ENCODE results near the gene MCC. TPM values are rescaled to one million over a fixed set of nuclear protein-coding genes. Genes with fewer than 3 reads are reported as not detected.

Gene MCC
- total and polyA plus RNA-seq, 2 experiments from 2014 or later: 3.4 to 8.8 TPM

GRCh38 chr5:113038136-113038535, 450.1 kb downstream of the MCC start:
- DNase-seq: no peak
- Histone ChIP-seq H3K4me2 (ENCODE audit: unreplicated experiment) (no peak overlapping the region), H3K9me3 (ENCODE audit: low read depth) (no peaks in the 10 kb centered on the region), H2AFZ (no peak overlapping the region), H4K20me1 (ENCODE audit: insufficient read depth) (no peaks in the 10 kb centered on the region), H3K79me2 (ENCODE audit: insufficient read depth) (no peaks in the 10 kb centered on the region), H3K27ac (no peak overlapping the region), H3K4me3 (no peak overlapping the region), H3K4me1 (ENCODE audit: insufficient read depth) (peaks cover 27% of the 10 kb centered on the region), H3F3A (ENCODE audit: insufficient read depth) (peaks cover 16% of the 10 kb centered on the region), H3K27me3 (replicated peaks; ENCODE audit: insufficient read depth) (no peaks in the 10 kb centered on the region), H3K36me3 (ENCODE audit: low read depth) (no peaks in the 10 kb centered on the region), H3K9me2 (ENCODE audit: insufficient read depth) (no peaks in the 10 kb centered on the region), H3K9ac (no peak overlapping the region)
- 100% methylated on average over 1 of the region's 1 CpG for WGBS, 2 experiments (ENCODE audit: low coverage in 1 of 2, low lambda C conversion rate in 2 of 2, missing lambda C conversion rate in 2 of 2)
- no peak for TF ChIP-seq EZH2 (IDR thresholded peaks at IDR 0.05; ENCODE audit: insufficient read depth, poor library complexity, severe bottlenecking)
- TF ChIP-seq EZH2phosphoT487 (IDR thresholded peaks at IDR 0.05; ENCODE audit: insufficient read depth, low read depth): no peak
- in situ Hi-C loops (cut with MboI): no loop called here

DNA sequence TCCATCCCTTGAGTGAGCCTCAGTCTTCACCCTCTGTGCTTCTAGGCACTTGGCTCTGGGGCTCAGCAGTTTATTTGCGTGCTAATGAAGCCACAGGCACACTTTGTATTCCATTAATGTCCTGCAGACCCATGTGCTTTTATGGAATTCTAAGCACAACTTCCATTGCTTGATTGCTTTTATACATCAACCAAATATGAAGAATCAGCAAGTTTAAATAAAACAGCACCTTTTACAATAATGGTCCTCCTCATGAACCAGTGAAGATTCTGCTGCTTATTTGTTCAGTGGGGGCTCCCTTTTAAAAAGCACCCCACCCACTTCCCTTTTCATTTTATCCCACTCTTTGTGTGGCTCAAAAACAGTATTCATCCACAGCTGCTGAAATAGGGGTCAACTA, 451.4 kb downstream of the MCC start:
- WGBS, 2 experiments (ENCODE audit: low coverage in 1 of 2, low lambda C conversion rate in 2 of 2, missing lambda C conversion rate in 2 of 2): 100% methylated on average over 1 of the region's 1 CpG

DNA sequence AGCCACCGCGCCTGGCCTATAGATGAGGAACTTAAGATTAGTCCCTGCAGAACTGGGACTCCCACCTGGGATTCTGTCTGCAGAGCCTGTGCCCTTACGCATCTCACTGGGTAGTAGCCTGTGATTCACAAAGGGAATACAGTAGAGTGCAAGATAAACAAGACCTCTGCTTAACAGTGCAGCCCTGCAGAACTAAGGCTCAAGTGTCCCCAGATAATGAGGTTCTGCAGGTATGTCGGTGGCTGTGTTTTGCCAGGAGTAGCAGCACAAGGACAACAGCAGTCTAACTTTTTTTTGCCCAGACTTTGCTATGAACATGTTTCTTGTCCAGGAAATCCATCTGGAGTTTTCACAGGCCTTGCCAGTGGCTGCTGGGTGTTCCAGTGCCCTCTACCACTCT, 451.9 kb downstream of the MCC start:
- Histone ChIP-seq H3K9me2 (ENCODE audit: insufficient read depth) (no peaks in the 10 kb centered on the region), H3K4me3 (no peak overlapping the region), H3K27ac (no peak overlapping the region), H3K36me3 (ENCODE audit: low read depth) (no peaks in the 10 kb centered on the region), H3K27me3 (replicated peaks; ENCODE audit: insufficient read depth) (no peaks in the 10 kb centered on the region), H4K20me1 (ENCODE audit: insufficient read depth) (no peaks in the 10 kb centered on the region), H3K4me1 (ENCODE audit: insufficient read depth) (peaks cover 26% of the 10 kb centered on the region), H3K9ac (no peak overlapping the region), H3F3A (ENCODE audit: insufficient read depth) (peaks cover 23% of the 10 kb centered on the region), H3K4me2 (ENCODE audit: unreplicated experiment) (no peak overlapping the region), H2AFZ (no peak overlapping the region), H3K79me2 (ENCODE audit: insufficient read depth) (no peaks in the 10 kb centered on the region), H3K9me3 (ENCODE audit: low read depth) (no peaks in the 10 kb centered on the region)
- in situ Hi-C loops (cut with MboI): no loop called here
- no peak for DNase-seq
- no peak for TF ChIP-seq EZH2phosphoT487 (IDR thresholded peaks at IDR 0.05; ENCODE audit: insufficient read depth, low read depth)
- TF ChIP-seq EZH2 (IDR thresholded peaks at IDR 0.05; ENCODE audit: insufficient read depth, poor library complexity, severe bottlenecking): no peak
- WGBS, 2 experiments (ENCODE audit: low coverage in 1 of 2, low lambda C conversion rate in 2 of 2, missing lambda C conversion rate in 2 of 2): 98 to 99% methylated on average over 4 of the region's 4 CpGs

More for the DNA sequence above, 451.4 kb downstream of the MCC start:
- TF ChIP-seq EZH2 (IDR thresholded peaks at IDR 0.05; ENCODE audit: insufficient read depth, poor library complexity, severe bottlenecking): no peak
- TF ChIP-seq EZH2phosphoT487 (IDR thresholded peaks at IDR 0.05; ENCODE audit: insufficient read depth, low read depth): no peak
- Histone ChIP-seq H3K79me2 (ENCODE audit: insufficient read depth) (no peaks in the 10 kb centered on the region), H3K4me2 (ENCODE audit: unreplicated experiment) (no peak overlapping the region), H3K9me2 (ENCODE audit: insufficient read depth) (no peaks in the 10 kb centered on the region), H3K9ac (no peak overlapping the region), H3K36me3 (ENCODE audit: low read depth) (no peaks in the 10 kb centered on the region), H2AFZ (no peak overlapping the region), H4K20me1 (ENCODE audit: insufficient read depth) (no peaks in the 10 kb centered on the region), H3K9me3 (ENCODE audit: low read depth) (no peaks in the 10 kb centered on the region), H3K4me3 (no peak overlapping the region), H3K27me3 (replicated peaks; ENCODE audit: insufficient read depth) (no peaks in the 10 kb centered on the region), H3K27ac (no peak overlapping the region), H3K4me1 (ENCODE audit: insufficient read depth) (peaks cover 26% of the 10 kb centered on the region), H3F3A (ENCODE audit: insufficient read depth) (peaks cover 23% of the 10 kb centered on the region)
- DNase-seq: no peak
- in situ Hi-C loops (cut with MboI): no loop called here

DNA sequence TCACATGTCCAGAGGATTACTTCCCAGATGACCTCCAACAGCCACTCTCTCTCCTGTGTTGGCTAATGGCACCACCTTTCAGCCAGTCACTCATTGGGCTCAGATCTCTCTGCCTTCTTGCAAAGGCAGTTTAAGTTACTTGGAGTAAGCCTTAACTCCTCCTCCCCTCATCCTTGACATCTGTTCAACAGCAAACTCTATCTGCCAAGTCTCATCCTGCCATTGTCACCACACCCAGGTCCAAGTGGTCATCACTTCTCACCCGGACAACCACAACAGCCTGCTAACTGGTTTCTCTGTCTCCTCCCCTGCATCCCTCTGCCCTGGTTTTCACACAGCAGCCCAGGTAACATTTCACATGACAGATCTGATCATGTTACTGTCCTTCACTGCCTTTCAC, 453.2 kb downstream of the MCC start:
- Histone ChIP-seq H3K36me3 (ENCODE audit: low read depth) (no peaks in the 10 kb centered on the region), H3K4me1 (ENCODE audit: insufficient read depth) (peaks cover 34% of the 10 kb centered on the region), H3F3A (ENCODE audit: insufficient read depth) (peaks cover 23% of the 10 kb centered on the region), H2AFZ (no peak overlapping the region), H3K4me3 (no peak overlapping the region), H3K27me3 (replicated peaks; ENCODE audit: insufficient read depth) (no peaks in the 10 kb centered on the region), H3K27ac (peak overlapping the region; percentile 46), H3K9me2 (ENCODE audit: insufficient read depth) (no peaks in the 10 kb centered on the region), H4K20me1 (ENCODE audit: insufficient read depth) (no peaks in the 10 kb centered on the region), H3K4me2 (ENCODE audit: unreplicated experiment) (no peak overlapping the region), H3K9me3 (ENCODE audit: low read depth) (no peaks in the 10 kb centered on the region), H3K9ac (no peak overlapping the region), H3K79me2 (ENCODE audit: insufficient read depth) (no peaks in the 10 kb centered on the region)
- 63 to 64% methylated on average over 1 of the region's 1 CpG for WGBS, 2 experiments (ENCODE audit: low coverage in 1 of 2, low lambda C conversion rate in 2 of 2, missing lambda C conversion rate in 2 of 2)
- TF ChIP-seq EZH2 (IDR thresholded peaks at IDR 0.05; ENCODE audit: insufficient read depth, poor library complexity, severe bottlenecking) (no peak), EZH2phosphoT487 (IDR thresholded peaks at IDR 0.05; ENCODE audit: insufficient read depth, low read depth) (no peak)
- peak; percentile 30 for DNase-seq
- in situ Hi-C loops (cut with MboI): no loop called here
